IPS-18a (cell line): Measurements from ENCODE around the gene CBX4.
"Not testable (repeated sequence)": the region's sequence is repeated elsewhere in the genome, so short reads cannot be mapped to it uniquely, and the experiment has no call there.

Source experiments
- H3K27ac ChIP-seq: one replicate; pipeline ENCODE4 v1.5.1; 2013; ENCODE audit warnings: low read length
- H3K27me3 ChIP-seq: one replicate; pipeline ENCODE4 v1.6.1; 2013; ENCODE audit warnings: mild to moderate bottlenecking, low read length; ENCODE audit not compliant: control insufficient read depth, insufficient read depth
- H3K36me3 ChIP-seq: one replicate; pipeline ENCODE4 v1.6.1; 2013; ENCODE audit warnings: low read depth, low read length; ENCODE audit not compliant: control insufficient read depth
- H3K4me1 ChIP-seq: one replicate; pipeline ENCODE4 v1.6.1; 2013; ENCODE audit warnings: low read depth, low read length; ENCODE audit not compliant: control insufficient read depth
- H3K4me3 ChIP-seq: one replicate; pipeline ENCODE4 v1.5.1; 2013; ENCODE audit warnings: low read length
- H3K9ac ChIP-seq: one replicate; pipeline ENCODE4 v1.6.1; 2013; ENCODE audit warnings: mild to moderate bottlenecking, low read length, moderate library complexity
- H3K9me3 ChIP-seq: one replicate; pipeline ENCODE4 v1.6.1; 2013; ENCODE audit warnings: low read depth, low read length; ENCODE audit not compliant: control insufficient read depth

Gene CBX4

GRCh38 chr17:79855331-79856124 is 16.3 kb upstream of the CBX4 start:
- H3K4me1 ChIP-seq, result no peaks in the 10 kb centered on the region
- H3K4me3 ChIP-seq, result no peak overlapping the region
- H3K9me3 ChIP-seq, result no peaks in the 10 kb centered on the region
- no peak overlapping the region for H3K27ac ChIP-seq
- H3K9ac ChIP-seq, result no peak overlapping the region
- H3K27me3 ChIP-seq, result peaks cover 4% of the 10 kb centered on the region
- H3K36me3 ChIP-seq, result no peaks in the 10 kb centered on the region

DNA sequence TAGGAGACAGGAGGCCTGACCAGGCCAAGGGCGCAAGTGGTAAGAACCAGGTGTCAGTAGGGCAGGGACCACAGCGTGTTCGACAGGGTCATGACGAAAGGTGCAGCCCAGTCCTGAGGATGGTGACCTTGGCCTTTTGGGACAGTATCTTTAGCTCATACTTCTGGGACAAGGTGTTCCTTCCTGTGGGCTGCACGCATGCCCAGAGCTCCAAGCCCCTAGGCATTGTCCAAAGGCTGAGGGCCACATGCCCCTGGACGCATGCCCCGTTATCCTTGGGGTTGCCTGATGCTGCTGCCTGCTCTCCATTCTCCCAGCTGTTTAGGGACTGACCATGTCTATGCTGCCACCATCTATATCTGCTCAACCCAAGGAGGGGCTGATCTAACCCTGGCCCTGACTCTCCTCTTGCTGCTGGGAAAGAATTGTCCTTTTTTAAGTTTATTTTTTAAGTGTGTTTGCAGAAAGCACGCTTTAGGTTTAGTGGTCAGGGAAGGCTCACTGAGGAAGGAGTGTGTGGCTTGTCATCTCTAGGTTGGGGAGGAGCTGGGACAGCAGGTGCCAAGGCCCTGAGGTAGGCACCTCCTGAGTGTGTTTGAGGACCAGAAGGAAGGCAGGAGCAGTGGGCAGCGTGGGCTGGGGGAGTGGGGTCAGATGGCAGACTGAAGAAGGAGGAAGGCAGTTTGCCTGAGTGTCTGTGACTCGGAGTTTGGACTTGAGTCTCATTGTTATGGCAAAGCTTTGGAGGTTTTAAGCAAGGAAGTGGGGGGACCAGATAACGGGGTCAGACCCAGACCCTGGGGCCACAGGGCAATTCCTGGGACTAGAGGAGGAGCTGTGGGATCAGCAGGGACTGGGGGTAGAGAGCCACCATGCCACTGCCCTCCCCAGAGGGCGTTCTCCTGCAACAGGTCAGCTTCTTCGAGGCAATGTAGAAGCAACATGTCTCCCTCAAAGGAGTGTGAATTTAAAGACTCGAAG is 15.1 kb upstream of the CBX4 start:
- Histone ChIP-seq H3K9me3 (no peaks in the 10 kb centered on the region), H3K36me3 (no peaks in the 10 kb centered on the region), H3K27ac (no peak overlapping the region), H3K4me1 (no peaks in the 10 kb centered on the region), H3K27me3 (peaks cover 5% of the 10 kb centered on the region), H3K4me3 (no peak overlapping the region), H3K9ac (no peak overlapping the region)

DNA sequence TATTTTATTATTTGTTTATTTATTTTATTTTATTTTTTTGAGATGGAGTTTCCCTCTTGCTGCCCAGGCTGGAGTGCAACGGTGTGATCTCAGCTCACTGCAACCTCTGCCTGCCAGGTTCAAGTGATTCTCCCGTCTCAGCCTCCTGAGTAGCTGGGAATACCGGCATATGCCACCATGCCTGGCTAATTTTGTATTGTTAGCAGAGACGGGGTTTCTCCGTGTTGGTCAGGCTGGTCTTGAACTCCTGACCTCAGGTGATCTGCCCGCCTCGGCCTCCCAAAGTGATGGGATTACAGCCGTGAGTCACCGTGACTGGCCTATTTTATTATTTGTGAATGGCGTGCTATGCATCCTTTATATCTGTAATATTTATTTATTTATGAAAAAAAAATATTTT is 13.9 kb upstream of the CBX4 start:
- not testable (repeated sequence) for H3K9ac ChIP-seq, H3K4me1 ChIP-seq, H3K4me3 ChIP-seq, H3K36me3 ChIP-seq, H3K9me3 ChIP-seq, H3K27ac ChIP-seq
- H3K27me3 ChIP-seq, result peaks cover 17% of the 10 kb centered on the region

DNA sequence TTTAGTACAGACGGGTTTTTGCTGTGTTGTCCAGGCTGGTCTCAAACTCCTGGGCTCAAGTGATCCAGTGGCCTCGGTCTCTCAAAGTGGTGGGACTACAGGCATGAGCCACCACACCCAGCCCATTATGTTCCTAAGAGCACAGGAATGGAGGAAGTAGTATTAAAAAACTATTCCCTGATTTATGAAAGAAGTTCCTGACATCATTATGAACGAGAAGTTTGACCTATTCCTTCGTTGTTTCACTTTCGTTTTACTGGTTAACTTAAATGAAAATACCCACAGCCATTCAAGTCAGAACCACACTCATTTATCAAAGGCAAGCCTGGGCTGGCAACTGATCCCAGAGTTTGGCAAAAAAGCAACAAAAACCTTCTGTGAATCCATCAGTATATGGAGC is 13.5 kb upstream of the CBX4 start:
- Histone ChIP-seq H3K4me1 (no peaks in the 10 kb centered on the region), H3K27me3 (peaks cover 21% of the 10 kb centered on the region), H3K36me3 (no peaks in the 10 kb centered on the region), H3K4me3 (no peak overlapping the region), H3K9ac (no peak overlapping the region), H3K9me3 (no peaks in the 10 kb centered on the region), H3K27ac (no peak overlapping the region)

GRCh38 chr17:79851461-79851817 is 12.2 kb upstream of the CBX4 start:
- peaks cover 29% of the 10 kb centered on the region for H3K27me3 ChIP-seq
- no peak overlapping the region for H3K27ac ChIP-seq
- no peaks in the 10 kb centered on the region for H3K36me3 ChIP-seq
- no peaks in the 10 kb centered on the region for H3K4me1 ChIP-seq
- H3K9me3 ChIP-seq, result no peaks in the 10 kb centered on the region
- H3K9ac ChIP-seq, result no peak overlapping the region
- no peak overlapping the region for H3K4me3 ChIP-seq

DNA sequence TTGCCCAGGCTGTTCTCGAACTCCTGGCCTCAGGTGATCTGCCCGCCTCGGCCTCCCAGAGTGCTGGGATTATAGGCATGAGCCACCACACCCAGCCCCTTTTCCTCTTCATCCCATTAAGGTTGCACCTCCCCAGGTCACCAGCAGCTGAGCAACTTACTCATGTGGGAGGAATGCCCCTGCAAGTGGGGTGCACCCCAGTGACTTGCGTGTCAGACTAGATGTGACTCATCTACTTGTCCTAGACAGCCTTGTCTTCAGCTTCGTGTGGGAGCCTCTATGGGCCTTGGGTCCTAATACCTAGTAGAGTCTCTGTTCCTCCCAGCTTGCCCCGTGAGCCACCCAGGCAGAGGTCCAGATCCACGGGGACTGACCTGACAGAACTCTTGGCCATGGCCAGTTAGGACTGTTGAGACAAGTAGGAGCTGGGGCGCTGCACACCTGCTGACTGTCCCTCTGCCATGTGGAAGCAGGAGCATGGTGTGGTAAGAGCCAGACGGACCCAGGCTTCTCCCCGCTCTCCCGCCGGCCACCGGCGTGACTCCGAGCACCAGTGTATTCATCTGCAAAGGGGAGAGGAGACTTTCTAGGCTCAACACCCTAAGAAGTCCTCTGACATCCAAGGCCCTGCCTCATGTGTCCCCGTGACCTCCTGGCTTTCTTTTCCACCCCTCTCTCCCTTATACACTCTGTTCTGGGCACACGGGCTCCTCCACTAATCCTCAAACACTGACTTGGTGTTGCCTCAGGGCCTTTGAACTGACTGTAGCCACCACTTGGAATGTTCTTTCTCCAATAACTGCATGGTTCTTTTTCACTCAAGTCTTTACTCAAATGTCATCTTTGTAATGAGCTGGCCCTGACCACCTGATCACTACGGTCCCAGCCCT is 11.6 kb upstream of the CBX4 start:
- H3K27me3 ChIP-seq, result peaks cover 35% of the 10 kb centered on the region
- no peaks in the 10 kb centered on the region for H3K36me3 ChIP-seq
- H3K9ac ChIP-seq, result no peak overlapping the region
- no peaks in the 10 kb centered on the region for H3K9me3 ChIP-seq
- no peak overlapping the region for H3K27ac ChIP-seq
- H3K4me3 ChIP-seq, result no peak overlapping the region
- no peaks in the 10 kb centered on the region for H3K4me1 ChIP-seq

GRCh38 chr17:79849953-79850352 is 10.7 kb upstream of the CBX4 start:
- no peaks in the 10 kb centered on the region for H3K36me3 ChIP-seq
- peaks cover 44% of the 10 kb centered on the region for H3K27me3 ChIP-seq
- H3K9me3 ChIP-seq, result no peaks in the 10 kb centered on the region
- H3K4me1 ChIP-seq, result peaks cover 4% of the 10 kb centered on the region
- H3K9ac ChIP-seq, result no peak overlapping the region
- H3K4me3 ChIP-seq, result no peak overlapping the region
- H3K27ac ChIP-seq, result no peak overlapping the region

- no peak overlapping the region for H3K9ac ChIP-seq
- H3K27ac ChIP-seq, result no peak overlapping the region
- H3K4me1 ChIP-seq, result peaks cover 4% of the 10 kb centered on the region
- no peaks in the 10 kb centered on the region for H3K9me3 ChIP-seq
- H3K4me3 ChIP-seq, result no peak overlapping the region
- H3K27me3 ChIP-seq, result peaks cover 60% of the 10 kb centered on the region
- H3K36me3 ChIP-seq, result no peaks in the 10 kb centered on the region
These were observed 9.1 kb upstream of the CBX4 start for GRCh38 chr17:79848370-79848766.

- H3K4me3 ChIP-seq, result no peak overlapping the region
- no peaks in the 10 kb centered on the region for H3K9me3 ChIP-seq
- H3K36me3 ChIP-seq, result no peaks in the 10 kb centered on the region
- H3K4me1 ChIP-seq, result peaks cover 4% of the 10 kb centered on the region
- H3K9ac ChIP-seq, result no peak overlapping the region
- no peak overlapping the region for H3K27ac ChIP-seq
- H3K27me3 ChIP-seq, result peaks cover 65% of the 10 kb centered on the region
These were observed 8.6 kb upstream of the CBX4 start for GRCh38 chr17:79847698-79848369.

DNA sequence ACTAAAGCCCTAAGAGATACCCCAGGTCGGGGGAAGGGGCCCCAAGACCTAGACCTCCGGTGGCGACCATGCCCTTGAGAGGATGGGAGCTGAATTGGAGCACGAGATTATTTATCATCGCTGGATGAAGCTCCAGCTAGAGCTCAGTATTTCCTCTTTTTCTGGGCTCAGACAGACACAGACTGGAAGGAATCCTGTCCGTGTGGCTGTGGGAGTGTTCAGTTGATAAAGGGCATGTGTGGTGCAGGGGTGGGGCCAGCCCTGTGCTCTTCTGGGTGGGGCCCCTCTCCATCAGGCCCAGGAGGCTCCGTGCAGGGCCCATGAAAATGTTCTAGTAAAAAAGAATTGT is 6.3 kb upstream of the CBX4 start:
- no peaks in the 10 kb centered on the region for H3K36me3 ChIP-seq
- no peak overlapping the region for H3K27ac ChIP-seq
- H3K4me1 ChIP-seq, result peaks cover 4% of the 10 kb centered on the region
- peaks cover 88% of the 10 kb centered on the region for H3K27me3 ChIP-seq
- no peak overlapping the region for H3K4me3 ChIP-seq
- no peaks in the 10 kb centered on the region for H3K9me3 ChIP-seq
- no peak overlapping the region for H3K9ac ChIP-seq
